ENCODE results near the gene PTCH2.

The PTCH2 gene

DNA sequence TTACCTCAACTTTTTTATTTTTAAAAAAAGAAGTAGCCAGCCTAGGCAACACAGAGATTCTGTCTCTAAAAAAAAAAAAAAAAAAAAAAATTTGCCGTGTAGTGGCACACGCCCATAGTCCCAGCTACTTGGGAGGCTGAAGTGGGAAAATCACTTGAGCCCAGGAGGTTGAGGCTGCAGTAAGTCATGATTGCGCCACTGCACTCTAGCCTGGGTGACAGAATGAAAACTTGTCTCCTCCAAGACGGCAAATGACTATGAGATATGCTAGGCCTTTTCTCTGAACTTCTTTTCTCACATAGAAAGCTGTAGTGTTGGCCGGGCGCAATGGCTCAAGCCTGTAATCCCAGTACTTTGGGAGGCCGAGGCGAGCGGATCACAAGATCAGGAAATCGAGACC is 24.7 kb upstream of the PTCH2 start:
- TF ChIP-seq, protein P1, sequence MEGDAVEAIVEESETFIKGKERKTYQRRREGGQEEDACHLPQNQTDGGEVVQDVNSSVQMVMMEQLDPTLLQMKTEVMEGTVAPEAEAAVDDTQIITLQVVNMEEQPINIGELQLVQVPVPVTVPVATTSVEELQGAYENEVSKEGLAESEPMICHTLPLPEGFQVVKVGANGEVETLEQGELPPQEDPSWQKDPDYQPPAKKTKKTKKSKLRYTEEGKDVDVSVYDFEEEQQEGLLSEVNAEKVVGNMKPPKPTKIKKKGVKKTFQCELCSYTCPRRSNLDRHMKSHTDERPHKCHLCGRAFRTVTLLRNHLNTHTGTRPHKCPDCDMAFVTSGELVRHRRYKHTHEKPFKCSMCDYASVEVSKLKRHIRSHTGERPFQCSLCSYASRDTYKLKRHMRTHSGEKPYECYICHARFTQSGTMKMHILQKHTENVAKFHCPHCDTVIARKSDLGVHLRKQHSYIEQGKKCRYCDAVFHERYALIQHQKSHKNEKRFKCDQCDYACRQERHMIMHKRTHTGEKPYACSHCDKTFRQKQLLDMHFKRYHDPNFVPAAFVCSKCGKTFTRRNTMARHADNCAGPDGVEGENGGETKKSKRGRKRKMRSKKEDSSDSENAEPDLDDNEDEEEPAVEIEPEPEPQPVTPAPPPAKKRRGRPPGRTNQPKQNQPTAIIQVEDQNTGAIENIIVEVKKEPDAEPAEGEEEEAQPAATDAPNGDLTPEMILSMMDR (conservative IDR thresholded peaks at IDR 0.05) = no peak
- no peak overlapping the region for H3K27ac ChIP-seq

DNA sequence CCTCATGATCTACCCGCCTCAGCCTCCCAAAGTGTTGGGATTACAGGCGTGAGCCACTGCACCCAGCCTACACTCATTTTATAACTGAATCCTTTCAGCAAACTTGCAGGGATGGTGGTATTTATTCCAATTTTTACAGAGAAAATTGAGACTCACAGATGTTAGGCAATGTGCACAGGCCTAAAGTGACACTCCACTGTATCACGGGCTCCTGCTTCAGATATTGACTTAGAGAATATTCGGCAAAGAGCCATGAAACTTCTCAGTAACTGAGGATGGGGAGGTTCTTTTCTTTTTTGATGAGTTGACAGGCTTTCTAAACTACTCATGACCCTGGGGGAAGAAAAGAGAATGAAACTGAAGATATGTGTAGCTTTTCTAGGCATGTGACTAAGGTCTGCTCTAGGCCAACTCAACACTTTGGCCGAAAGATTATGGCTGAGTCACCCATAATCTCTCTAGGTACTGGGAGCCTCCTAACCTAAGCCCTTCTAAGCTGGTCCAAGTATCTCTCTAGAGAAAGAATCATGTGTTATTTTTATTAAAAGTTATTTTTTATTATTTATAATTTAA is 19.9 kb upstream of the PTCH2 start:
- no peak overlapping the region for H3K27ac ChIP-seq
- TF ChIP-seq, protein P1 (conservative IDR thresholded peaks at IDR 0.05) = no peak

DNA sequence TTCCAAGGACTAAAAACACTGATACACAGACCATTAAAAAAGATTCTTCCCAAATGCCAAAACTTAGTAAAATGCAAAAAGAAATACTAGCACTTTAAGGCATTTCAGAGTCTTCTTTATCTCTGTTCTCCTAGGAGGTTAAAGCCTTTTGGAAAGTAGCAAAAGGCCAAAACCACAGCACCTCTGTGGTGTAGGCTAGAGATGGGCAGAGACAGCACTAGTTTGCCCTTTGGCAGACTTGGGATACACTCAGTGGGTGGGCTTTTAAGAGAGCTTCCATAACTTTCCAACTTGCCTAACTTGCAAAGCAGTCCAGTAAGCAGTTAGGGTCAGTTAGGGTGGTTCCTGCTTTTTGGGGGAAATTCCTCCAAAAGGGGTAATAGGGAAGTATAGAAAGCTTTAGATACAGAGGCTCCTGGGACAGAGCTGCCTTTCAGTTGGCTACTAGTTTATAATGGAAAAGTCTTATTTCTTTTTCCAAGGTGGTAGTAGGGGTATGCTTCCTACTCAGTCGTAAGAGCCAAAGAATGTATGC is 17.9 kb upstream of the PTCH2 start:
- TF ChIP-seq, protein P1 (conservative IDR thresholded peaks at IDR 0.05) = no peak
- H3K27ac ChIP-seq = no peak overlapping the region

GRCh38 chr1:44860331-44860730 is 17.3 kb upstream of the PTCH2 start:
- H3K27ac ChIP-seq = no peak overlapping the region
- TF ChIP-seq, protein P1 (conservative IDR thresholded peaks at IDR 0.05) = no peak

DNA sequence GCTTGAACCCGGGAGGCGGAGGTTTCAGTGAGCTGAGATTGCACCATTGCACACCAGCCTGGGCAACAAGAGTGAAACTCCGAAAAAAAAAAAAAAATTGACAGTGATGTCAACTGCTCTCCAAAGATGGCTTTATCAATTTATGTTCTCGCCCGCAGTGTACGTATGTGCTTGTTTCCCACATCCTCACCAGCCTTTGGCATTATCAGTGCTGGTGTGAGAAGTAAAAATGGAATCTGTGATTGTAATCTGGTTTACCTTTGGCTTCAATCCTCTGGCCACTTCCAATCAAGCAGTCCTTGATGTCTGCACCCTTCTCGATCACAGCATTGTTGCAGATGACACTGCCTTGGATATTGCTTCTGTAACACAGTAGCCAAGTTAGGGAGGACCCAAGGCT is 14.4 kb upstream of the PTCH2 start:
- no peak overlapping the region for H3K27ac ChIP-seq
- TF ChIP-seq, protein P1 (conservative IDR thresholded peaks at IDR 0.05) = no peak

- H3K27ac ChIP-seq = no peak overlapping the region
- TF ChIP-seq, protein P1 (conservative IDR thresholded peaks at IDR 0.05) = no peak
Observed at GRCh38 chr1:44855742-44856141, 12.7 kb upstream of the PTCH2 start.

DNA sequence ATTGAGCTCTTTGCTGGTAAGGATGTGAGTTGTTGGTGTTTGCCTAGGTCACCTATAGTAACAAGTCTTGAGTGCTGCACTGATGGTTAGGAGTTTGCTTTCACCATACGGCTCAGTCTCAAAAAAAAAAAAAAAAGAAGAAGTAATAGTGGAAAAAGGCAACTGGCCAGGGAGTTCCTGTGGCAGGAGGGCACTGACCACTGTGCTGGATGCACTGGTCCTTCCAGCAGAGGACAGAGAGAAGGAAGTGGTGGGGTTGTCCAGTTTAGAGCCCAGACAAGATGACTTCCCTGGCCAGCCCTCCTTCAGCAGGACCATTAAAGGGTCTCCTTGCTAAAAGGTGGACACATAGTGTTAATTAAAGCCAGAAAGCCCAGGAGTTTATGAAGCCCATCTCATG is 11.9 kb upstream of the PTCH2 start:
- H3K27ac ChIP-seq = no peak overlapping the region
- TF ChIP-seq, protein P1 (conservative IDR thresholded peaks at IDR 0.05) = no peak
